HG03095 (cell line): ENCODE results near the gene CMAS.
"Not testable (repeated sequence)": the region's sequence is repeated elsewhere in the genome, so short reads cannot be mapped to it uniquely, and the experiment has no call there.

Experiments used
- ATAC-seq: cut with Tn5 transposase; IDR thresholded peaks from one replicate; pipeline ENCODE4 v1.9.1; 2021; ENCODE audit warnings: moderate library complexity; ENCODE audit not compliant: unreplicated experiment

CMAS gene

DNA sequence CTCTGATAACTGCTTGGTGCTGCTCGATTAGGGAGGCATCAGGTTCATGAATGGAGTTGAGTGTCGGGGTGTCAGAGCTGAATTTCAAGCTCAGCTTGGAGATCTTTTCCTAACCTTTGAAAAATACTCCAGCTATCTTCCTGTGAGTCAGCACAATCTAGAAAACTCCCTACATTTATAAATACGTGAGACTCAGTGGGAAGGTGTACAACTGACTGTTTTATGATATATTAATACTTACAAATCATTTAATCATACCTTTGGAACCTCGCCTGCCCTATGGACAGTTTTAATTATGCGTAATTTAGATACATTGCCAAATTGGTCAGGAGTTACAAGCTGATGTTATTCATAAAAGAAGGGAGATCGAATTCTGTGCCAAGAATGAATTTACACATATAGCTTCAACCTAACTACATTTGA, 961 bp downstream of the CMAS start:
- no peak for ATAC-seq

DNA sequence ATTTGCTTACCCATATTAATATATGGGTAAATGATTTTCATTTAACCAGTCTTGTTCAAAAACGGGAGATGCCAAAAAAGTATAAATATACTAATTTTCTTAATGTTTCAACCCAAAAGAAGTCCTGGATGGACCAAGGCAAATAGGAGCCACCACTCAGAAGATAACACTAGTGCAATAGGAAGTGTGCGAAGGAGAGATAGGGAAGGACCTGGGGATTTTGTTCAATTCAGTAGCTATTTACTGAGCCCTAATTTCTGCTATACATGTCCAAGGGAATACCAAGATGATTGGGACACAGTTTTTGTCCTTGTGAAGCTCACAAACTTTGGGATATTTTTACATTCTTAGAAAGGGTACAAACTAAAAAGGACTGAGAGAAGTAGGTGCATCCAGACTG, 1.5 kb downstream of the CMAS start:
- ATAC-seq, result no peak

DNA sequence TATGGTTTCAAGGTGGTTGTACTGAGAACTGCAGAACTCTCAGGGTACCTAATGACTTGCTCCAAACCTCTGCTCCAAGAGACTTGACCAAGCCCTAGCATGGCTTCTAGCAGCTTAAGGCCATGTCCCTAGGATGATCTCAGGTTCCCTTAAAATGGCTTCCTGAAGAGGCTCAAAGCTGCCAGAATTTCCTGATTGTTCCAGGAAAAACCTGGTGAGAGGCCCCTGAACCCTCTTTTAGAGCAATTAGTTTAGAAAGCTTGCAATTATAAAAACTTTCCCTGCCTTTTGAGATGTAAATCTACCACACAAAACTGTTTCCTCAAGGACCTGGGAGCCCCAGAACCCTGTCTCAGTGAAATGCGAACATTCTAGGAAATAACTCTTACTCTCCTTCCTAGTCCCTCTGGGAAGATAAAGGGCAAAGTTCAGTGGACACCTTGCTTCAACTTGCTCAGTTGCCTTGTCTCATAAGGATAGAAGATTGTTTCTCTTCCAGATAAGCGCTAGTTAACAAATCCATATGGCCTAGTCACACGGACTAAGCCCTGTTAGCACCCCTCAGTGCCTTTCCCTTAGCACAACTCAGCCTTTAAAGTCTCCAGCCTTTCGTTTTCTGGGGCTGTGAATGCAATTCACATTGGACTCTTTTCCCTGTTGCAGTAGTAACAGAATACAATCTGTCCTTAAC, 2.5 kb downstream of the CMAS start:
- ATAC-seq, result no peak

DNA sequence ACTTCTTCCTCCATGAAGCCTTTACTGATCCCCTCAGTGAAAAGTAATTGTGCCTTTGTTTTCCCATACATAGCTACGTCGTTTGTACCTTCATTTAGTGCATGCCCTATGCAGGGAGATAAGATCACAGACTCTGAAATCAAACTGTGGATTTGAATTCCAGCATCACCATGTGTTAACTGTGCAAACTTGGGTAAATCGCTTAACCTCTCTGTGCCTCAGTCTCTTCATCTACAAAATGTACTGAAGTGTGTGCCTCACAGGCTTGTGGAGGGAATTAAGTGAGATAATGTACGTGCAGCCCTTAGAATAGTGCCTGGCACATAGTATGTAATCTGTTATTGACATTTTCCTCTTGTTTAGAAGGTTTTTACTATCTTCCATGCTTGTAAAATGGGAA, 4.1 kb downstream of the CMAS start:
- ATAC-seq, result no peak

DNA sequence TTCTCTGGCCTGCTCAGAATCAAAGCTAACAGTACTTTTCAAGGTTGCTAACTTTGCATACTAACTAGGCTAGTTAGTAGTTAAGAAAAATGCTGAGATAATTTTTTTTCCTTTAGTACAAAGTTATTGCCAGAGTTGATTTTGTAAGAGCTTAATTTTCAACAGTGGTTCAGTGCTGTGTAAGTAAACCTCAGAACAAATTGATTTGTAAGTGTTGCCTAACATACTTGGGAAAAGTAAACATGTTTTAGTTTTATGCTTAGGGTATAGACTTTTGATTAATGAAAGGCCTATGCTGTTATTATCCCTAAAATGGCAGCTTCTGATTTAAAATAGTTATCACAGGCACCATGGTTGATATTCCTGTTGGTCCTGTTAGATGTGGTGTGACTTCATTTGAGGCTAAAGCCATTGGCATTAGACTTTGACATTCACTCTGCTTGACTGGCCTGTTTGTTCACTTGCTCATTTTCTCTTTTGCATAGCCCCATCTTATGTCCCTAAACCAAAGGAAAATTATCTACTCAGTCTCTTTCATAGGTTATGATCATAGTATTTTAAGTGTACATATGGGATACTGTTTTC, 5.2 kb downstream of the CMAS start:
- no peak for ATAC-seq

DNA sequence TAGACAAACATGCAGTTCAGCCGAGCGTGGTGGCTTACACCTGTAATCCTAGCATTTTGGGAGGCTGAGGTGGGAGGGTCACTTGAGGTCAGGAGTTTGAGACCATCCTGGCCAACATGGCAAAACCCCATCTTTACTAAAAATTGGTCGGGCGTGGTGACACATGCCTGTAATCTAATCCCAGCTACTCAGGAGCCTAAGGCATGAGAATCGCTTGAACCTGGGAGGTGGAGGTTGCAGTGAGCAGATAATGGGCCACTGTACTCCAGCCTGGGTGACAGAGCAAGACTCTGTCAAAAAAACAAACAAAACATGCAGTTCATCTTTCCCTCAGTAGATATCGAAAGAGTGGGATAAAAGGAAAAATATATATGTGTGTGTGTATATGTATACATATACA, 7.0 kb downstream of the CMAS start:
- not testable (repeated sequence) for ATAC-seq

DNA sequence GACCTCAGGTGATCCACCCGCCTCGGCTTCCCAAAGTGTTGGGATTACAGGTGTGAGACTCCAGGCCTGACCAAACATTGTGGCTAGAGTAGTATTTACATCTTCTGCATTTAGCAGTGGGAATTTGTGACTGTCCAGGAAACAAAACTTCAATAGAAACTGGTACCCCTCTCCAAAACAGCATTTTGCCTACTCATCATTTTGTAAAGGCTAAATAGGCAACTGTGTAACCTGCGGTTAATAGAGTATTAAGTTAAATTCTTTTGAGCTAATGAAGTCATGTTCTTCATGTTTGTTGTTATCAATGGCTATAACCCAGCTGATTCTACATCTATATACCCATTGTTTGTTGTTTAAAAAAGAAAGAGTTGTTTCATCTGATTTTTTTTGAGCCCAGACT, 8.1 kb downstream of the CMAS start:
- no peak for ATAC-seq

DNA sequence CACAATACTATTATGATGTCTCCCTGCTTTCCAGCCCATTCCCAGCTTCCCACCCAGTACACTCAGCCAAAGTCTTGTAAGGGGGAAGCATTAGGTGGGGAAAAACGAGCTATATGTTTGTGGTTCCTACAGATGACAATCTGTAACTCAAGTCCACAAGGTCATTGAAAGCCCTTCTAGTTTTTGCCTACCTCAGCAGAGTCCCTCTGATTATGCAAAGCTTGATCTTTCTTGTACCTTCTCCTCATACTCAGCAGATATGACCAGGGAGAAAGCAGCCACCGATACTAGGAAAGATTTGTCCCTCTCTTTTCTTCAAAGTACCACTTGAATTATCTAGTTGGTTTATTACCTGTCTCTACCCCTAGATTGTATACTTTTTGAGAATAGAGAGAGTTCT, 10.6 kb downstream of the CMAS start:
- ATAC-seq, result no peak

DNA sequence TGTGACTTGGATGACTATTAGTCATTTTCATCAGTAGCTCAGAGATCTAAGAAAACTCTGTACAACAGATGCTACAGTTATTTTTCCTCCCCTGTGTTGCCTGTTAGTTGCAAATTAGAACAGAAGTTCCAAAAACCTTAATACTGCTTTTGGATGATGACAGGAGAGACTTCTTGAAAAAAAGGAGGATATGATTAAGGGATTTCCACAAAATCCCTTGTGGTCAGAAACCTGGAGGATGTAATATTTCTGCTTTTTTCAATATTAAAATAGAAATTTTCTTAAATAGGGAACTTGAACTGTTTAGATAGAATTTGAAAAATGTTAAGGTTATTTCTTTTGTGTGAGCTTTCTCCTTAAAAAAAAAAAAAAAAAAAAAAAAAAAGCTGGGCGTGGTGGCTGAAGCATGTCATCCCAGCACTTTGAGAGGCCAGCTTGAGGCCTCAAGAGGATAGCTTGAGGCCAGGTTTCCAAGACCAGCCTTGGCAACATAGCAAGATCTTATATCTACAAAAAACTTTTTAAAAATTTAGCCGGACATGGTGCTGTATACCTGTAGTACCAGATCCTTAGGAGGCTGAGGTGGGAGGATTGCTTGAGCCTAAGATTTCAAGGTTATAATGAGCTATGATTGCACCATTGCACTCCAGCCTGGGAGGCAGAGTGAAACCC, 14.1 kb downstream of the CMAS start:
- no peak for ATAC-seq

DNA sequence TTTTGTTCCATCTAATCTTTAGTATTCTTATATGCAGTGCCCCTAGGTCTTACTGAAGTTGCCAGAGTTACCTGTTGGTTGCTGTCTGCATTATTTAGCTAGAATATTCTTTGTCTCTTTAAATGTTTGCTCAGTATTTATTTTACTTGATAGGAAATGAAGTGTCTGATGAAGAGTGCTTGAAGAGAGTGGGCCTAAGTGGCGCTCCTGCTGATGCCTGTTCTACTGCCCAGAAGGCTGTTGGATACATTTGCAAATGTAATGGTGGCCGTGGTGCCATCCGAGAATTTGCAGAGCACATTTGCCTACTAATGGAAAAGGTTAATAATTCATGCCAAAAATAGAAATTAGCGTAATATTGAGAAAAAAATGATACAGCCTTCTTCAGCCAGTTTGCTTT, 18.9 kb downstream of the CMAS start:
- no peak for ATAC-seq

DNA sequence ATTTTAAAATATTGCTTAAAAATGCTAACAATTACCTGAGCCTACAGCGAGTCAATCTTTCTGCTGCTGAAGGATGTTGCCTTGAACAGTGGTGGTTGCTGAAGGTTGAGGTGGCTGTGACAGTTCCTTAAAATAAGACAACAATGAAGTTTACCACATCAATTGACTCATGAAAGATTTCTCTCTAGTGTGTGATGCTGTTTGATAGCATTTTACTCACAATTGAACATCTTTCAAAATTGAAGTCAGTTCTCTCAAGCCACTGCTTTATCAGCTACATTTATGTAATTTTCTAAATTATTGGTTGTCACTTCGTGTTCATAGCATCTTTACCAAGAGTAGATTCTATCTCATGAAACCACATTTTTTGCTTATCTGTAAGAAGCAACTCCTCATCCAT, 20.3 kb downstream of the CMAS start:
- ATAC-seq, result no peak

DNA sequence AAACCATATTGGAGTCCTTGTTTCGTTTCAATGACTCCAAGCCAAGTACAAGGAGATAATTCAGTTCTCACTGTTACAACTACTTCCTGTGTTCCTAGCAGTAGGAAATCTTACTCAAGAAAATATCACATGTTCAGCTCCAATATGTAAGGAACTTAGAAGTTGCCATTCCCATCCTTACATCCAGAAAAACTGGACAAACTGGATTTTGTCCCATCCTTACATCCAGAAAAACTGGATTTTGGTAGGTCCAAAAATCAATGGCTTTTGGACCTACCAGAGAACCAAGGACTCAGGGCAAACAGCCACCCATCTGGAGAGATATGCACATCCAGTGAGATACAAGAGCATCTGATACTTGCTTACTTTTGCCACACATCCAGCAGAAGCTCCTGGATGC, 23.8 kb downstream of the CMAS start:
- no peak for ATAC-seq

DNA sequence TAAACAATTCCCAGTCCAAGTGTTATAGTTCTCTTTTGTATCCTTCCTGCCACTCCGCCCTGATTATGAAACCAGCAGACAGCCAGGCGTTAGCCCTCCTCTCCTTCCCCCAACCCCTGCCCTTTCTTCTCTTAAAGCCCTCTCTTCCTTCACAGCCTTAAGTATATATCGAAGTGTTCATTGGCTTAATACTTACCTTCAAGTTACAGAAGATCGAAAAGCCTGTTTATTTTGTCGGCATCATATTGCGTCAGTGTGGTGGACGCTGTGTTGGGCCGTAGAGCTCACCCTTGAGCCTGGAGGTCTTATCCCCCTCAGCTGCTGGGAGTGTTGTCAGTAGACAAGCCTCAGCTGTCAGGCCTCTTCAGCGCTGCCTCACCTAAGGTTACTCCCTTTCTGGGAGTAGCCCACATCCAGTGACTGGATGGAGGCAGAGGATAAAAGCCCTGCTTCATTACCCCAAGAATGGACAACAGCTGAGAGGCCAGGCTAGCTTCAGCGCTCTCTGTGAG, 36.2 kb downstream of the CMAS start:
- no peak for ATAC-seq

DNA sequence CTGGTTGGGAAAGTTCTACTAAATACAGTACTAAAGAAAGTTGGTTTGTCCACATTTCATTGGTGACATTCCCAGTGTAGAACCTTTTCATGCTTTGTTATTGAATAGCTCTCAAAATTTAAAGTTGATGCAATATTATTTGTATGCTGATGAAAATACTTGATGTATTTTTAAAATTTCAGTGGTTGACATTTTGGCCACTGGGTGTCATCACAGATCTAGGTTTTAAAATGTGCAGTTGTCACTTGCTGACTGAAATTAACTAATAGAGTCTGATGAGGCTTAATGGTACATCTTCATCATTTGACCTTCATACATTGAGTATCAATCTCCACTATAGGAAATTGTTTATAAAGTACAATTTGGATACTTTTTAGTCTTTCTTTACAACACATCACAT, 37.1 kb downstream of the CMAS start:
- ATAC-seq, result no peak

DNA sequence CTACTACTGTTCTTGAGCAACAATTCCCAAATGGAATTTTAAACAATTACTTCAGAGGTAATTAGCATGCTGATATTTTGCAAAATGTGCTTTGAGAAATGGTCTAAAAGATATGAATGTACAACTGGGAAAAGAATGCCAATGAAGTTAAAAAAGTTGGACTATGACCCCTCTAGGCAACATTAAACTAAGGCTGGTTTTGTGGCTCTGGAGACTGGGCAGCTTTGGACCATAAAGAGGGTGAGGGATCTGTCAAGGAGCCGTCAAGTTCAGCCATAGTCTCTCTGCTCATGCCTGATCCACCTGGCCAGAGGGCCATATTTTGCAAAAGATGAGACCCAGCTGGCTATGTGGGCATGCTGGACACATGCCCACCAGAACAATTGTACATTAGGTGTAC, 38.8 kb downstream of the CMAS start:
- no peak for ATAC-seq

DNA sequence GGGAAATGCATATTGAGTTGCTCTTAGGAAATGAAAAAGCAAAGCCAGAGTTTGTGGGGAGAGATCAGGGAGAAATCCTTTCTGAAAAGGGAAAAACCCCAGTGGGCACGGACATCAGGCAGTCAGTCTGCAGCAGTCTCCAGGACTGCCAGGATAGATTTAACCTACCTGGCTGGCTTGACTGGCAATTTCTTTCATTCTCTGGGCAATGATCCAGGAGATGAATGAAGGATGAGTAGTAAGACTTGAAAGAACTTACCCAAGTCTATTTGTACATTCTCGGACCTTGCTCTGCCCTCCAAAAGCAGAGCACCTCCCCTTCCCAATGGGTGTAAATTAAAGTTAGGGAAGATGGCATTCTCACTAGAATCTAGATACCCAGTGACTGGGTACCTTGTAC, 42.9 kb downstream of the CMAS start:
- ATAC-seq, result no peak

DNA sequence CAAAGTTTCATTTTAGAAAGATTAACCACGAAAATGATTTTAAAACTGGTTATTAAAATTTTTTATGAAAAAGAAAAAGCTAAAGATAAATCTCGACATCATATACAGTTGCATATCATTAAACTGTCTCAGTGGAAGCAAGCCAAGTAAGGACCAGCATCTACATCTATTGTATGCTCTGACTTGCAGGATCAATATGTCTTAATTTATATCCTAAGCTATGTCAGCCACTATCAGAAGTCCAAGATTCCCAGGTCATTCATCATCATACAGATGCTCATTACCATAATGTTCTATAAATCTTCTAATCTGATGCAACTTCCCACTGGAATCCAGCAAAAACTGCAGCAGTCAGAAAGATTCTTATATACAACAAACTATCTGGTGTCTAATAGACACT, 43.5 kb downstream of the CMAS start:
- no peak for ATAC-seq

DNA sequence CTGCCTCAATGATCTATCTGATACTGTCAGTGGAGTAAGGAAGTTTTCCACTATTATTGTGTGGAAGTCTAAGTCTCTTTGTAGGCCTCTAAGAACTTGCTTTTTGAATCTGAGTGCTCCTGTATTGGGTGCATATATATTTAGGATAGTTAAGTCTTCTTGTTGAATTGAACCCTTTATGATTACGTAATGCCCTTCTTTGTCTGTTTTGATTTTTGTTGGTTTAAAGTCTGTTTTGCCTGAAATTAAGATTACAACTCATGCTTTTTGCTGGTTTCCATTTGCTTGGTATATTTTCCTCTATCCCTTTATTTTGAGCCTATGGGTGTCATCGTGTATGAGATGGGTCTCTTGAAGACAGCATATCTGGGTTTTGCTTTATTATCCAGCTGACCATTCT, 53.0 kb downstream of the CMAS start:
- ATAC-seq, result not testable (repeated sequence)

DNA sequence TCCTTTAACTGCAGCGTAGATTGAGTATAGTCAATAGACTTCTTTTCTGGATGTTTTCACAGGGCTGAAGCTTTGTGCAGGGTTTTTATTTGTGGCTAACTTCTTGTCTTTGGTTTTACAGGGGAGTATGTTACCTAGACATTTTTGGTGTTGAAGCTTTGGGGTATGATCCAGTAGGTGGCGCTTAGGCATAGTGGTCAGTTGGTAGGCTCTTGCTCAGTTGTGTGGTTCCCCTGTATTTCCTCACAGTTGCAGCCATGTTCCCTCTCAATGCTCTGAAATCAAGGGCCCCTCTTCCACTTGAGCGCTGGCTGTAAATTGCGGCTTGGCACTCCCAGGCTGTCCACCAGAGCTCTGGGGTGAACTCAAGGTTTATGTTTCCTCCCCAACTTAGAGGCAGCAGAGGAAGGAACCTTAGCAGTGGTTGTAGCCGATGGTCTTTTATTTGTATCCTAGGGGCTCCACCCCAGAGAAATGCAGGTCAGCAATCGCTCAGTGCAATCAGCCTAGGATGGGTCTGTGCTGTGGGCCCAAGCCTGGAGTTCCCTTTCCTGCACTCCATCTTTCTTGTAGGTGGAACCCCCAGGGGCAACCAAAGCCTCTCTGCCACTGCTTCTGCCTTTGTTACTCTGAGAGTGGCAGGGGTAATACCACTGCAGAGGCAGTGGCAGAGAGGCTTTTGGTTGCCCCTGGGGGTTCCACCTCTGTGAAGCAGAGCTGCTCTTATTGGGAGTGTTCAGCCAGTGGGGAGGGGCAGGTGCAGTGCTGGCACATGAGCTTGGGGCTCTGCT, 55.1 kb downstream of the CMAS start:
- no peak for ATAC-seq

DNA sequence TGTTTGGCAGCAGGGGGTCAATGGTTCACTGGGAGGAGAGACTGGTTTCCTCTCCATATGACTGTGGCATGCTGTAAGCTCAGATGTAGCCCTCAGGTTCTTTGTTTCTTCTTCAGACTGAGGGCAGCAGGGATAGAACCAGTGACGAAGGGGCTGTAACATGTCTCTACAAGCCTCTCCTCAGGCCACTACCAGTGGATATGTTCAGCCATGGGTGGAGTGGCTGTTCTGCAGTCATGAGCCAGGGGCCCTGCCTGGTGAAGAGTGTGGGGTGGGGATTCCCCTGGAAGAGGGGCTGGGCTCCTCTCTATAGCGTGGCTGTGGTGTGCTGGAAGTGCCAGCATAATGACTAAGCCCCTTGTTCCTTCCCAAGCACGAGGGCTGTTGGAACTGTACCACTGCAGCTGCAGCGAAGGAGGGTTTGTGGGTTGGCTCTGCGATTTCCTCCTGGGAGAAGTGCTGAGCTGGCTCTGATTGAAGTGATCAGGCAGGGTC, 55.8 kb downstream of the CMAS start:
- ATAC-seq, result no peak

DNA sequence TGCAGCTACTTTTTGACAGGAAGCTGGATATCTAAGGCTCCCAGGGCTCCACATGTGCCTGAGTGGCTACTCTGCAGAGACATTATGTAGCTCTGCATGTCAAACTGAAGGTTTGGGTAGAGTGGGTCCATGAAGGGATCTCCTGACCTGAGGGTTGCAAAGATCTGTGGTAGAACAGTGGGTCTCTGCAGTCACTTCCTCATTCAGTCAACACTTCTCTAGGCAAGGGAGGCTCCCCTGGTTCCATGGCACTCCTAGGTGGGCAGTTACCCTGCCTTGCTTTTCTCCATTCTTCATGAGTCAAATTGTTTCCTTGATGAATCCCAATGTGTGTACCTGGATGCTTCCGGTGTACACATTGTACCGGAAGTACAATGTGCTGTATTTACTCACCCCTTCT, 57.4 kb downstream of the CMAS start:
- no peak for ATAC-seq
